Activated CD4-positive, CD25-positive, alpha-beta regulatory T cell (primary cell): Measurements from ENCODE around the gene IQSEC1.

Experiments used
- DNase-seq, 4 experiments: peaks; one replicate each; lab custom pipeline; 2025; lab: John Stamatoyannopoulos, UW

IQSEC1 gene

GRCh38 chr3:12934431-12934830 is 138.8 kb downstream of the IQSEC1 start:
- no peak for DNase-seq

GRCh38 chr3:12933901-12934300 is 139.3 kb downstream of the IQSEC1 start:
- DNase-seq: no peak

GRCh38 chr3:12932754-12933153 is 140.5 kb downstream of the IQSEC1 start:
- no peak for DNase-seq

- DNase-seq: no peak
Observed at GRCh38 chr3:12932347-12932746, 140.9 kb downstream of the IQSEC1 start.

GRCh38 chr3:12931273-12931905 is 141.8 kb downstream of the IQSEC1 start:
- no peak for DNase-seq

- no peak for DNase-seq
Observed at GRCh38 chr3:12929801-12930200, 143.4 kb downstream of the IQSEC1 start.

- no peak for DNase-seq
Observed at GRCh38 chr3:12926660-12927059, 146.6 kb downstream of the IQSEC1 start.

- no peak for DNase-seq
Observed at GRCh38 chr3:12925648-12926047, 147.6 kb downstream of the IQSEC1 start.

- no peak for DNase-seq
Observed at GRCh38 chr3:12924437-12924836, 148.8 kb downstream of the IQSEC1 start.

GRCh38 chr3:12922881-12923431 is 150.3 kb downstream of the IQSEC1 start:
- DNase-seq: no peak

GRCh38 chr3:12922306-12922705 is 150.9 kb downstream of the IQSEC1 start:
- no peak for DNase-seq

GRCh38 chr3:12921736-12922135 is 151.5 kb downstream of the IQSEC1 start:
- no peak for DNase-seq

GRCh38 chr3:12920967-12921366 is 152.3 kb downstream of the IQSEC1 start:
- DNase-seq: no peak

GRCh38 chr3:12919205-12919604 is 154.0 kb downstream of the IQSEC1 start:
- DNase-seq: no peak

GRCh38 chr3:12918231-12918630 is 155.0 kb downstream of the IQSEC1 start:
- no peak for DNase-seq

- no peak for DNase-seq
Observed at GRCh38 chr3:12916159-12916558, 157.1 kb downstream of the IQSEC1 start.

- DNase-seq: no peak
Observed at GRCh38 chr3:12914088-12914487, 159.1 kb downstream of the IQSEC1 start.

GRCh38 chr3:12911881-12912415 is 161.3 kb downstream of the IQSEC1 start:
- DNase-seq: no peak

GRCh38 chr3:12910356-12911099 is 162.7 kb downstream of the IQSEC1 start:
- no peak for DNase-seq

- DNase-seq: no peak
Observed at GRCh38 chr3:12909710-12910109, 163.5 kb downstream of the IQSEC1 start.

- DNase-seq: no peak
Observed at GRCh38 chr3:12908859-12909258, 164.4 kb downstream of the IQSEC1 start.

GRCh38 chr3:12908136-12908730 is 165.0 kb downstream of the IQSEC1 start:
- no peak for DNase-seq

- no peak for DNase-seq
Observed at GRCh38 chr3:12907729-12908128, 165.5 kb downstream of the IQSEC1 start.
